Regular cardiac myocyte (primary cell): ENCODE results near the gene EIF3L. TPM values are rescaled to one million over a fixed set of nuclear protein-coding genes. Genes with fewer than 3 reads are reported as not detected.

Experiments used
- total RNA-seq: library from RNA; depleted of rRNA; stranded (reverse); fragments of >200 nt; gene quantifications from 2 replicates; pipeline ENCODE4 v1.2.3, GENCODE V29; 2014

EIF3L gene
- total RNA-seq, result 294 and 332 TPM in 2 replicates

GRCh38 chr22:37849089-37849751 lies at the start of gene EIF3L:
Gene EIF3L (plus strand): TSS chr22:37849419. CDS start chr22:37849450, 31 bp downstream.

DNA sequence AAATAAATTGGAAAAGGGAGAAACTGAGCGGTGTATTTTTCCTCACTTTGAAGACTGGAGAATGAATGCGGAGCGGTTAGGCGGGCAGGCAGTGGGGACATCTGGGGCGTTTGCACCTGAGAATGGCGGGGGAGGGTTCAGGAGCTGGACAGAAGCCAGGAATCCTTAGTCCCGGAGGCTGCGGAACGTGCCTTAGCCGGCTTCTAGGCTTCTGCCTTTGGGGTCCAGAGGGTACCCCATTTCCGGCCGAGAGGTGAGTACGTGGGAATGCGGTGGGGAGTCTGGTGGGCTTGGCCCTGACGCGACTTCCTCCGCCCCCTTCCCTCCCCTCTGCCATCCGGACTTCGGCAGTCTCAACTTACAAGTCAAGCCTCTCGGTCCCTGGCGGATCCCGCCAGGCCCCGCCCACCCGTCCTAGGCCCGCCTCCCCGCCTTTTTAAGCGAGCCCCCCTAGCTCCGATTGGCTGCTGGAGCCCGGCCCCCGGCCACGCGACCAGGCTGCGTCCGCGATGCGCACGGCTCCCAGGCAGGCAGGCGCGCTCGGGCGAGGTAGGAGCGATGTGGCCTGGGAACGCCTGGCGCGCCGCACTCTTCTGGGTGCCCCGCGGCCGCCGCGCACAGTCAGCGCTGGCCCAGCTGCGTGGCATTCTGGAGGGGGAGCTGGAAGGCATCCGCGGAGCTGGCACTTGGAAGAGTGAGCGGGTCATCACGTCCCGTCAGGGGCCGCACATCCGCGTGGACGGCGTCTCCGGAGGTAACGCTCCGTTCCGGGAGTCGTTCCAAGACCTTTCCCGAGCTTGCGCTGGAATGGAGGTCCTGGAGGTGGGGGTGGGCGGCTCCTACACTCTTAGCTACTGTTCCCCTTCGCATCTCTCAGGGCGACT lies 41.6 kb upstream of the EIF3L start, which contains the start of gene GCAT:
Gene GCAT, plus strand, starts transcription at position 525 of the 884 bp plus-strand sequence. Its CDS starts 34 bp downstream, at position 559.

GRCh38 chr22:37823134-37823985 lies 25.9 kb upstream of the EIF3L start, which contains the start of gene GALR3:
Gene GALR3 (plus strand): TSS chr22:37823382. CDS start chr22:37823407, 25 bp downstream.

GRCh38 chr22:37905534-37906363 lies 56.5 kb downstream of the EIF3L start, which contains the start of gene MICALL1:
Gene MICALL1 (plus strand): TSS chr22:37906297. CDS start chr22:37906423, 126 bp downstream.

Other genes with a start within 250 kb of the EIF3L start
- gene GGA1, start 240.6 kb upstream of the EIF3L start, total RNA-seq, result 38.6 and 46.0 TPM in 2 replicates
- 7.9 and 11.3 TPM in 2 replicates for gene SH3BP1, start 209.8 kb upstream of the EIF3L start, total RNA-seq
- 14.4 and 21.7 TPM in 2 replicates for gene PDXP, start 190.7 kb upstream of the EIF3L start, total RNA-seq
- 4,598 and 6,022 TPM in 2 replicates for gene LGALS1, start 173.8 kb upstream of the EIF3L start, total RNA-seq
- 8.7 and 33.9 TPM in 2 replicates for gene NOL12, start 163.1 kb upstream of the EIF3L start, total RNA-seq
- gene TRIOBP, start 152.4 kb upstream of the EIF3L start, total RNA-seq, result 114 and 155 TPM in 2 replicates
- gene GCAT, start 41.5 kb upstream of the EIF3L start, total RNA-seq, result 24.5 and 37.6 TPM in 2 replicates
- not detected in 2 replicates for gene GALR3, start 26.0 kb upstream of the EIF3L start, total RNA-seq
- gene ANKRD54, start 5.1 kb upstream of the EIF3L start, total RNA-seq, result 29.3 and 44.7 TPM in 2 replicates
- gene MICALL1, start 56.9 kb downstream of the EIF3L start, total RNA-seq, result 18.6 and 30.7 TPM in 2 replicates
- gene C22orf23, start 104.2 kb downstream of the EIF3L start, total RNA-seq, result 0.19 and 0.85 TPM in 2 replicates
- gene POLR2F, start 104.3 kb downstream of the EIF3L start, total RNA-seq, result 30.4 and 84.0 TPM in 2 replicates
- gene SOX10, start 135.1 kb downstream of the EIF3L start, total RNA-seq, result not detected in 2 replicates
- gene PICK1, start 208.0 kb downstream of the EIF3L start, total RNA-seq, result 11.8 and 14.0 TPM in 2 replicates
- gene SLC16A8, start 234.8 kb downstream of the EIF3L start, total RNA-seq, result 0.38 and 0.85 TPM in 2 replicates